GM12878 (cell line): ENCODE results near the gene PRKN. TPM values are rescaled to one million over a fixed set of nuclear protein-coding genes. Genes with fewer than 3 reads are reported as not detected.
"Not testable (repeated sequence)": the region's sequence is repeated elsewhere in the genome, so short reads cannot be mapped to it uniquely, and the experiment has no call there.

Source experiments
- ATAC-seq: fragments of 200-7000 bp; cut with Tn5 transposase; 3 replicates; pipeline ENCODE4 v1.9.1; 2020; ENCODE audit warnings: mild to moderate bottlenecking, moderate library complexity
- BruUV-seq: library from RNA; stranded (reverse); fragments of 400-500 nt; replicated peaks from 2 replicates; lab custom pipeline; 2021; lab: Mats Ljungman, UMichigan
- CTCF ChIA-PET: fragments of 300-600 bp; sonication (Branson Sonifier 250); formaldehyde crosslinking; extraction: SDS; loops from one replicate; lab custom pipeline; 2021; ENCODE audit warnings: inconsistent platforms; lab: Yijun Ruan, JAX
- POLR2A ChIA-PET: fragments of 350-600 bp; formaldehyde crosslinking; extraction: SDS; loops from one replicate; lab custom pipeline; 2021; ENCODE audit warnings: inconsistent platforms; lab: Charles Lee
- RAD21 ChIA-PET: fragments of 300-600 bp; sonication (Branson Sonifier 250); formaldehyde crosslinking; loops from one replicate; lab custom pipeline; 2023; ENCODE audit warnings: antibody characterized with exemption; ENCODE audit not compliant: unreplicated experiment; lab: Charles Lee
- SMC1A ChIA-PET: fragments of 300-600 bp; sonication (Branson Sonifier 250); formaldehyde crosslinking; loops from one replicate; lab custom pipeline; 2023; ENCODE audit not compliant: unreplicated experiment, uncharacterized antibody; lab: Charles Lee
- DNase-seq: peaks from one replicate; pipeline ENCODE4 v3.0.0-alpha.2; 2011; ENCODE audit warnings: low read depth, low spot score
- FAIRE-seq: peaks from 3 replicates; lab custom pipeline; 2011; peaks lifted over from hg19 to GRCh38; lab: Jason Lieb, UNC
- H2AFZ ChIP-seq: 2 replicates; pipeline ENCODE4 v1.6.0; 2011; ENCODE audit warnings: low read depth, low read length, control low read depth; ENCODE audit not compliant: control insufficient read depth
- H3K27ac ChIP-seq: 2 replicates; pipeline ENCODE4 v1.5.1; 2011; ENCODE audit warnings: control low read depth; ENCODE audit not compliant: control insufficient read depth, insufficient read depth
- H3K27me3 ChIP-seq, 2 experiments: replicated peaks in 1 of 2; 2 replicates each; pipeline versions ENCODE4 v1.6.0 to v1.6.1; 2011; ENCODE audit warnings: low read length in 1 of 2; ENCODE audit not compliant: control insufficient read depth in 2 of 2, insufficient read depth in 2 of 2
- H3K36me3 ChIP-seq, 2 experiments: 2 replicates each; pipeline ENCODE4 v1.5.1; 2011; ENCODE audit warnings: low read length in 1 of 2; ENCODE audit not compliant: control insufficient read depth in 2 of 2, insufficient read depth in 2 of 2
- H3K4me1 ChIP-seq: 2 replicates; pipeline ENCODE4 v1.6.1; 2011; ENCODE audit warnings: mild to moderate bottlenecking, low read length, moderate library complexity, mixed read lengths; ENCODE audit not compliant: control insufficient read depth, insufficient read depth
- H3K4me2 ChIP-seq: 2 replicates; pipeline ENCODE4 v1.6.0; 2011; ENCODE audit warnings: control low read depth; ENCODE audit not compliant: control insufficient read depth, insufficient read depth
- H3K4me3 ChIP-seq: fragments of 200-600 bp; sonication (generic); 2 replicates; pipeline ENCODE4 v1.5.1; 2016
- H3K79me2 ChIP-seq: 2 replicates; pipeline ENCODE4 v1.6.0; 2011; ENCODE audit warnings: low read length; ENCODE audit not compliant: control insufficient read depth, insufficient read depth
- H3K9ac ChIP-seq: 2 replicates; pipeline ENCODE4 v1.8.0; 2011; ENCODE audit warnings: low read length, control low read depth, mixed read lengths; ENCODE audit not compliant: control insufficient read depth, insufficient read depth
- H3K9me3 ChIP-seq: replicated peaks from 3 replicates; pipeline ENCODE4 v1.5.1; 2011; ENCODE audit warnings: mild to moderate bottlenecking, low read length; ENCODE audit not compliant: control insufficient read depth, insufficient read depth
- H4K20me1 ChIP-seq: 2 replicates; pipeline ENCODE4 v1.6.0; 2011; ENCODE audit not compliant: control insufficient read depth, insufficient read depth
- CBX3 ChIP-seq: fragments of 200-600 bp; sonication (generic); IDR thresholded peaks from 2 replicates; pipeline ENCODE4 v1.6.1; 2016; ENCODE audit warnings: low read depth, borderline replicate concordance
- CBX5 ChIP-seq: sonication (generic); IDR thresholded peaks from 2 replicates; pipeline ENCODE4 v1.6.1; 2016; ENCODE audit warnings: low read depth, moderate library complexity, mild to moderate bottlenecking, inconsistent platforms
- KAT2A ChIP-seq: conservative IDR thresholded peaks from 2 replicates; pipeline ENCODE4 v1.6.1; 2011; ENCODE audit warnings: low read depth, low read length; ENCODE audit not compliant: control insufficient read depth
- KLF5 ChIP-seq: fragments of 450-650 bp; IDR thresholded peaks from 2 replicates; pipeline ENCODE4 v1.6.1; 2014; ENCODE audit warnings: mild to moderate bottlenecking; ENCODE audit not compliant: partially characterized antibody
- MYB ChIP-seq: fragments of 150-350 bp; IDR thresholded peaks from 2 replicates; pipeline ENCODE4 v1.6.1; 2014; ENCODE audit warnings: mild to moderate bottlenecking, low read depth, low read length, borderline replicate concordance
- NR2C2 ChIP-seq: IDR thresholded peaks from 2 replicates; pipeline ENCODE4 v1.6.1; 2011; ENCODE audit warnings: borderline replicate concordance, low read depth; ENCODE audit not compliant: control insufficient read depth, insufficient read length
- PAX8 ChIP-seq: fragments of 450-650 bp; IDR thresholded peaks from 2 replicates; pipeline ENCODE4 v1.6.1; 2017; ENCODE audit warnings: mild to moderate bottlenecking, moderate library complexity
- TCF12 ChIP-seq: IDR thresholded peaks from 2 replicates; pipeline ENCODE4 v1.6.1; 2011; ENCODE audit warnings: low read depth, mild to moderate bottlenecking, low read length
- WGBS: methylation state at CpG from one replicate; pipeline ENCODE4 v1.1.6; 2016; ENCODE audit warnings: low lambda C conversion rate; ENCODE audit not compliant: insufficient replicate concordance, insufficient coverage; ENCODE audit errors: missing lambda C conversion rate; 5-methylcytosine and 5-hydroxymethylcytosine counted together
- in situ Hi-C: fragments of 300-500 bp; cut with MboI; formaldehyde crosslinking; loops from 9 replicates; pipeline ENCODE4 v1.14.3; 2018; ENCODE audit warnings: mixed read lengths
- intact Hi-C: fragments of 100-400 bp; cut with micrococcal nuclease; formaldehyde crosslinking; loops from one replicate; pipeline ENCODE4 v1.14.2; 2022; ENCODE audit not compliant: unreplicated experiment
- polyA plus RNA-seq, 11 experiments: library from polyadenylated mRNA; depleted of rRNA in 4 of 11; unstranded in 6 of 11; stranded (reverse) in 5 of 11; fragments of >200 nt; fragmentation: Nextera tagmentation in 4 of 11; fragmentation: Illumina TruSeq in 1 of 11; extraction: Ambion mirVana in 4 of 11; extraction: Trizol in 1 of 11; gene quantifications; 1 replicate in 1 of 11; 2 replicates in 10 of 11; pipeline versions ENCODE4 v1.2.1 to v1.2.3, GENCODE V29; 2011 to 2016; ENCODE audit warnings: inconsistent platforms in 2 of 11, missing spikeins in 2 of 11, low read depth in 1 of 11
- total RNA-seq, 4 experiments: library from RNA; depleted of rRNA in 3 of 4; stranded (reverse); fragments of >200 nt in 3 of 4; fragmentation: Illumina TruSeq in 1 of 4; extraction: Trizol in 1 of 4; gene quantifications; 2 replicates each; pipeline versions ENCODE4 v1.2.1 to v1.2.3, GENCODE V29; 2013 to 2021
- TF ChIP-seq, protein P1 (sequence below): fragments of 450-650 bp; conservative IDR thresholded peaks from 2 replicates; pipeline ENCODE4 v1.6.1; 2017; ENCODE audit warnings: mild to moderate bottlenecking, moderate library complexity
- TF ChIP-seq, protein P2 (sequence below): fragments of 150-350 bp; IDR thresholded peaks from 2 replicates; pipeline ENCODE4 v1.6.1; 2016; ENCODE audit warnings: low read depth, low read length

The PRKN gene
- total and polyA plus RNA-seq, 10 of the 15 experiments (the other 5 are each of a cell fraction or from before 2014, with no cell fraction given) = 0.06 to 0.09 TPM; not detected in 8

DNA sequence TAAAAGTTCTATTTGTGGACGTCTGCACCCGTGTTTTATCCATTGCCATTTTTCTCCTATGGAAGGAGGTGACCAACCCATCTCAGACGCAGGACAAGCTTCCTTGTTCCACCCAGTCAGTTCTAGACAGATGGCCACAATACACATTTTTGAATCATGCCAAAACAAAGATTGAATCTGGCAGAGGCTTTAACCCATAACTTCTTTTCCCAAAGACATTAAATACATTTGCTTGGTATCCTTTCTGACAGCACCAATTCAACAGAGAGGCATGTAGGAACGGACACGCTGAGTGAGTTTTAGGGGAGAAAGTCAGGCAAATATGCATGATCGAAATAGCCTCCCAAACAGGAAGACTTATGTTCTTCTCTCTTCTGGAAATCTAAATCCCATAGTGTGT, 901.1 kb downstream of the PRKN start:
- RAD21 ChIA-PET = no interaction called here
- CTCF ChIA-PET = interaction anchor here (0.9 kb wide), 1 partner anchor 896 kb away, joined by 3 read pairs; no protein-coding TSS in a partner anchor
- H3K79me2 ChIP-seq = no peaks in the 10 kb centered on the region
- H2AFZ ChIP-seq = no peak overlapping the region
- no peak overlapping the region for H3K9ac ChIP-seq
- H3K9me3 ChIP-seq = no peaks in the 10 kb centered on the region
- H3K27me3 ChIP-seq = no peaks in the 10 kb centered on the region
- H4K20me1 ChIP-seq = no peaks in the 10 kb centered on the region
- no peaks in the 10 kb centered on the region for H3K4me1 ChIP-seq
- TF ChIP-seq CBX5 = no peak
- TF ChIP-seq TCF12 = no peak
- no peak for TF ChIP-seq PAX8
- no peak for TF ChIP-seq NR2C2
- no peak for TF ChIP-seq KLF5
- TF ChIP-seq KAT2A = no peak
- TF ChIP-seq CBX3 = no peak
- TF ChIP-seq, protein P1, sequence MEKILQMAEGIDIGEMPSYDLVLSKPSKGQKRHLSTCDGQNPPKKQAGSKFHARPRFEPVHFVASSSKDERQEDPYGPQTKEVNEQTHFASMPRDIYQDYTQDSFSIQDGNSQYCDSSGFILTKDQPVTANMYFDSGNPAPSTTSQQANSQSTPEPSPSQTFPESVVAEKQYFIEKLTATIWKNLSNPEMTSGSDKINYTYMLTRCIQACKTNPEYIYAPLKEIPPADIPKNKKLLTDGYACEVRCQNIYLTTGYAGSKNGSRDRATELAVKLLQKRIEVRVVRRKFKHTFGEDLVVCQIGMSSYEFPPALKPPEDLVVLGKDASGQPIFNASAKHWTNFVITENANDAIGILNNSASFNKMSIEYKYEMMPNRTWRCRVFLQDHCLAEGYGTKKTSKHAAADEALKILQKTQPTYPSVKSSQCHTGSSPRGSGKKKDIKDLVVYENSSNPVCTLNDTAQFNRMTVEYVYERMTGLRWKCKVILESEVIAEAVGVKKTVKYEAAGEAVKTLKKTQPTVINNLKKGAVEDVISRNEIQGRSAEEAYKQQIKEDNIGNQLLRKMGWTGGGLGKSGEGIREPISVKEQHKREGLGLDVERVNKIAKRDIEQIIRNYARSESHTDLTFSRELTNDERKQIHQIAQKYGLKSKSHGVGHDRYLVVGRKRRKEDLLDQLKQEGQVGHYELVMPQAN = no peak
- TF ChIP-seq MYB = no peak
- TF ChIP-seq, protein P2, sequence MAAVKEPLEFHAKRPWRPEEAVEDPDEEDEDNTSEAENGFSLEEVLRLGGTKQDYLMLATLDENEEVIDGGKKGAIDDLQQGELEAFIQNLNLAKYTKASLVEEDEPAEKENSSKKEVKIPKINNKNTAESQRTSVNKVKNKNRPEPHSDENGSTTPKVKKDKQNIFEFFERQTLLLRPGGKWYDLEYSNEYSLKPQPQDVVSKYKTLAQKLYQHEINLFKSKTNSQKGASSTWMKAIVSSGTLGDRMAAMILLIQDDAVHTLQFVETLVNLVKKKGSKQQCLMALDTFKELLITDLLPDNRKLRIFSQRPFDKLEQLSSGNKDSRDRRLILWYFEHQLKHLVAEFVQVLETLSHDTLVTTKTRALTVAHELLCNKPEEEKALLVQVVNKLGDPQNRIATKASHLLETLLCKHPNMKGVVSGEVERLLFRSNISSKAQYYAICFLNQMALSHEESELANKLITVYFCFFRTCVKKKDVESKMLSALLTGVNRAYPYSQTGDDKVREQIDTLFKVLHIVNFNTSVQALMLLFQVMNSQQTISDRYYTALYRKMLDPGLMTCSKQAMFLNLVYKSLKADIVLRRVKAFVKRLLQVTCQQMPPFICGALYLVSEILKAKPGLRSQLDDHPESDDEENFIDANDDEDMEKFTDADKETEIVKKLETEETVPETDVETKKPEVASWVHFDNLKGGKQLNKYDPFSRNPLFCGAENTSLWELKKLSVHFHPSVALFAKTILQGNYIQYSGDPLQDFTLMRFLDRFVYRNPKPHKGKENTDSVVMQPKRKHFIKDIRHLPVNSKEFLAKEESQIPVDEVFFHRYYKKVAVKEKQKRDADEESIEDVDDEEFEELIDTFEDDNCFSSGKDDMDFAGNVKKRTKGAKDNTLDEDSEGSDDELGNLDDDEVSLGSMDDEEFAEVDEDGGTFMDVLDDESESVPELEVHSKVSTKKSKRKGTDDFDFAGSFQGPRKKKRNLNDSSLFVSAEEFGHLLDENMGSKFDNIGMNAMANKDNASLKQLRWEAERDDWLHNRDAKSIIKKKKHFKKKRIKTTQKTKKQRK = no peak
- SMC1A ChIA-PET = no interaction called here
- DNase-seq (no peak), ATAC-seq (no peak), FAIRE-seq (no peak)
- intact Hi-C loops = no loop called here
- in situ Hi-C loops = no loop called here
- BruUV-seq = no TSS peak
- POLR2A ChIA-PET = no interaction called here
- H3K27ac ChIP-seq = no peak overlapping the region
- no peak overlapping the region for H3K4me2 ChIP-seq
- no peaks in the 10 kb centered on the region for H3K36me3 ChIP-seq
- WGBS = 19% methylated on average over 6 of the region's 6 CpGs
- no peak overlapping the region for H3K4me3 ChIP-seq

DNA sequence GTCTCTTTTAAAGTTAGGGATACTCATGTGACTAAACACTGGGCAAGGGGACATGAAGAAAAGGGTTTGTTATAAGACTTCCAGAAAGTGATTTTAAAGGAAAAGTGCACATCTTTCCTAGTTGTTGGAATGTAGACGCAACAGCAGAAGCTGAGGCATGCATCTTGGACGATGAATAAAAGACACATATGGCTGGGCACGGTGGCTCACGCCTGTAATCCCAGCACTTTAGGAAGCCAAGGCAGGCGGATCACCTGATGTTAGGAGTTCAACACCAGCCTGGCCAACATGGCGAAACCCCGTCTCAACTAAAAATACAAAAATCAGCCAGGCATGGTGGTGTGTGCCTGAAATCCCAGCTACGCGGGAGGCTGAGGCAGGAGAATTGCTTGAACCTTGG, 905.4 kb downstream of the PRKN start:
- intact Hi-C loops, H3K27ac ChIP-seq, H3K4me1 ChIP-seq, CTCF ChIA-PET, H3K4me3 ChIP-seq, ATAC-seq, H3K79me2 ChIP-seq, H3K36me3 ChIP-seq, H3K4me2 ChIP-seq, H3K9me3 ChIP-seq, H3K27me3 ChIP-seq, RAD21 ChIA-PET, BruUV-seq, H3K9ac ChIP-seq, SMC1A ChIA-PET, H2AFZ ChIP-seq, FAIRE-seq, H4K20me1 ChIP-seq, POLR2A ChIA-PET, in situ Hi-C loops, DNase-seq: not testable (repeated sequence)
- WGBS = 69% methylated on average over 9 of the region's 9 CpGs
